Mucosa of descending colon (tissue), 3 donors: Measurements from ENCODE around the gene C14orf132. TPM values are rescaled to one million over a fixed set of nuclear protein-coding genes. Genes with fewer than 3 reads are reported as not detected.

Experiments
- ATAC-seq: fragments of 200-7000 bp; cut with Tn5 transposase; one replicate; pipeline ENCODE4 v1.9.1; 2020; ENCODE audit warnings: mild to moderate bottlenecking, moderate library complexity
- DNase-seq, 3 donors: peaks; one replicate each; pipeline ENCODE4 v3.0.0-alpha.2; 2020
- H3K36me3 ChIP-seq: fragments of 200-600 bp; one replicate; pipeline ENCODE4 v1.8.0; 2021; ENCODE audit warnings: low read depth, mild to moderate bottlenecking
- H3K4me1 ChIP-seq: fragments of 200-600 bp; one replicate; pipeline ENCODE4 v1.8.0; 2021; ENCODE audit warnings: low read depth, mild to moderate bottlenecking
- H3K4me3 ChIP-seq: fragments of 200-600 bp; one replicate; pipeline ENCODE4 v1.8.0; 2021; ENCODE audit warnings: mild to moderate bottlenecking
- H3K9me3 ChIP-seq: fragments of 200-600 bp; one replicate; pipeline ENCODE4 v1.8.0; 2021; ENCODE audit warnings: mild to moderate bottlenecking
- intact Hi-C, 2 donors: fragments of 100-400 bp; cut with DNase I in 1 of 2; cut with micrococcal nuclease in 1 of 2; formaldehyde crosslinking; loops; one replicate each; pipeline versions ENCODE4 v1.11.0 to v1.11.1; 2022; cut with DNase I, micrococcal nuclease
- total RNA-seq, 3 donors: library from RNA; stranded (reverse); fragmentation: NEBNext Ultra II Directional in 2 of 3; extraction: Animal tissue kit (Norgen Biotek cat#: 25700) in 2 of 3; gene quantifications; one replicate each; pipeline versions ENCODE4 v1.2.1 to v1.2.4, GENCODE V29; 2021 to 2023
- TF ChIP-seq, protein P1 (sequence below): fragments of 200-600 bp; IDR thresholded peaks from one replicate; pipeline ENCODE4 v1.8.0; 2022; ENCODE audit warnings: antibody characterized with exemption, mild to moderate bottlenecking
- donor health status: DM: no; HTN: no; CAD: no; lungs with moderate emphysema.
- donor health status: DM: no; HTN: no; CAD: no.
- donor health status: DM: no; HTN: yes; CAD: no.

The C14orf132 gene
- total RNA-seq, 3 donors from 2014 or later = 1.8 to 21.8 (median 4.9) TPM

DNA sequence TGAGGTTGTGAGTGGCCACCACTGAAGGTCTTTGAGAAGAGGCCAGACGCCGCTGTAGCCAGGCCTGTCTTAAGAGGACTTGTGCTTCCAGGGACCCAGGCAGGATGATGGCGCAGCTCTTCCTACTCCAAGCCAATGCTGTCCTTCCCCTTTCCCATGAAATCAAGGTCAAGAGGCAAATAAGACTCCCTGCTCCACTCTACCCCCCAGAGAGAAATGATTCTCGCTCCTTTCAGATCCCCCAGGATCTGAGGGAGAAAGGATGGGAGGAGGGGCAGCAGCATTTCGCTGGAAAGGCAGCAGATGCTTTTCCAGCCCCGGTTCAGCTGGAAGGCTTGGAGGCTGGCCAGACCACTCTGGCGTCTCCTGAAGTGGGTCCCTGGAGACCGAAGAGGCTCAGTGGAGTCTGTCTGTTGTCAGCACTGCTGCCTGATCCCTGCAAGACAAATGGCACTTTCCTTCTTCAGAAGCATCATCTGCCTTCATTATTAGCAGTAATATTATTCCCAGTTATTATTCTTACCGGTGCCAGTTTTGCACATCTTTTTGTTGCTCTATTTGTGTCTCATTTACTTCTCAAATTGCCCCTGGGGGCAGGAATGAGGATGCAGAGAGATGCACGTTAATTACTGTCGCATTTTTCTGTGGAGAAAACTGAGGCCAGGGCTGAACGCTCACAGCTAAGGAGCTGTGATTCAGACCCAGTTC is 51.4 kb downstream of the C14orf132 start:
- DNase-seq (peak in 2 of 3 donors; percentile 59 to 66), ATAC-seq (peak; percentile 28)
- Histone ChIP-seq H3K4me1 (no peaks in the 10 kb centered on the region), H3K4me3 (no peak overlapping the region), H3K36me3 (no peaks in the 10 kb centered on the region), H3K9me3 (no peaks in the 10 kb centered on the region)
- TF ChIP-seq, protein P1, sequence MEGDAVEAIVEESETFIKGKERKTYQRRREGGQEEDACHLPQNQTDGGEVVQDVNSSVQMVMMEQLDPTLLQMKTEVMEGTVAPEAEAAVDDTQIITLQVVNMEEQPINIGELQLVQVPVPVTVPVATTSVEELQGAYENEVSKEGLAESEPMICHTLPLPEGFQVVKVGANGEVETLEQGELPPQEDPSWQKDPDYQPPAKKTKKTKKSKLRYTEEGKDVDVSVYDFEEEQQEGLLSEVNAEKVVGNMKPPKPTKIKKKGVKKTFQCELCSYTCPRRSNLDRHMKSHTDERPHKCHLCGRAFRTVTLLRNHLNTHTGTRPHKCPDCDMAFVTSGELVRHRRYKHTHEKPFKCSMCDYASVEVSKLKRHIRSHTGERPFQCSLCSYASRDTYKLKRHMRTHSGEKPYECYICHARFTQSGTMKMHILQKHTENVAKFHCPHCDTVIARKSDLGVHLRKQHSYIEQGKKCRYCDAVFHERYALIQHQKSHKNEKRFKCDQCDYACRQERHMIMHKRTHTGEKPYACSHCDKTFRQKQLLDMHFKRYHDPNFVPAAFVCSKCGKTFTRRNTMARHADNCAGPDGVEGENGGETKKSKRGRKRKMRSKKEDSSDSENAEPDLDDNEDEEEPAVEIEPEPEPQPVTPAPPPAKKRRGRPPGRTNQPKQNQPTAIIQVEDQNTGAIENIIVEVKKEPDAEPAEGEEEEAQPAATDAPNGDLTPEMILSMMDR = no peak
- intact Hi-C loops = loop anchor here in 1 of 2 donors (10.0 kb wide), 1 partner anchor 96 kb away; no protein-coding TSS in a partner anchor

DNA sequence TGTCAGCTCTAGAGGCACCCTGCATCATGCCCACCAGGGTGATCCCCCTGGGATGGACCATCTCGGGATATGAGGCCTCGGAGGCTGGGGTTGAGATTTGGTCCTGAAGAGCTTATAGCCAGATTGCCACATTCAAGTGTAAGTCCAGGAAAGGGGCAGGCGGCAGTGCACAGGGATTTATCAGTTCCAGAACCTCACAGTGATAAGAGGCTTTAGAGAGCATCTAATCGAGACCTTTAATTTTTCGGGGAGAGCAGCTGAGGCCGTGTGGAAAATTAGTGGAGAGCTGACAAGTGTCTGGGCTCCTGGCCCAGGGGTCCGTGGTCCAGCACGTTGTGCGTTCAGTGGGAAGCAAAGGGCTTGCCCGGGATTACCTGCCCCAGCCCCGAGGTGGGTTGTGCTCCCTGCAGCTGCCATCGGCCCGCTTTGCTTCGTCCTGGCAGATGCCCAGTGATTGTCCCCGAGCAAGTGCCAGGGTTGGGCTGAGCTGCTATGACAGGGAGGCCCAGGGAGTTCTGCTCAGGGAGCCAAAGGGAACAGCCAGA is 52.1 kb downstream of the C14orf132 start:
- ATAC-seq = no peak
- H3K4me1 ChIP-seq = no peaks in the 10 kb centered on the region
- intact Hi-C loops = loop anchor here in 1 of 2 donors (10.0 kb wide), 1 partner anchor 96 kb away; no protein-coding TSS in a partner anchor

DNA sequence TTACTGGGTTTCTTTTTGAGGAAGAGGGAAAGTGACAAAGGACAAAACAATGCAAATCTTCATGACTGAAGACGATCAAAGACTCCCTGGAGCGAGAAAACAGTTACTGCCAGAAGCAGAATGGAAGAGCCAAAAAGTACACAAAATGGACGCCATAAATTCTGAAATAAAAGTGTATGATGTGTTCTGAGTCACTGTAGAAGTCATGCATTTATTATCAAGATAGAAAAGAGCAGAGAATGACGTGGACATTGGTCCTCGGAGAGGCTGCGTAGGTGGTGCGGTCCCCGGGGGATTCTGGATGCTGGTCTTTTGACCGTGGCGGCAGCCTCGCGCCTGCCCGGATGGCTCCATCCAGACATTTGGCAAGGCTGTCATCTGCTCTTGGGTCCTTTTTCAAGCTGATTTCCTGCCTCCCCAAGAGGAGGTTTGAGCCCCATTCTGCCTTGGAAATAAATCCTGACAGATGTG is 52.8 kb downstream of the C14orf132 start:
- Histone ChIP-seq H3K36me3 (no peaks in the 10 kb centered on the region), H3K4me3 (no peak overlapping the region), H3K4me1 (no peaks in the 10 kb centered on the region), H3K9me3 (no peaks in the 10 kb centered on the region)
- DNase-seq = no peak
- intact Hi-C loops = loop anchor here in 1 of 2 donors (10.0 kb wide), 1 partner anchor 97 kb away; no protein-coding TSS in a partner anchor
- no peak for ATAC-seq
- TF ChIP-seq, protein P1 = no peak

More for the DNA sequence above, 52.1 kb downstream of the C14orf132 start:
- Histone ChIP-seq H3K36me3 (no peaks in the 10 kb centered on the region), H3K9me3 (no peaks in the 10 kb centered on the region), H3K4me3 (no peak overlapping the region)
- DNase-seq = no peak
- TF ChIP-seq, protein P1 = no peak

DNA sequence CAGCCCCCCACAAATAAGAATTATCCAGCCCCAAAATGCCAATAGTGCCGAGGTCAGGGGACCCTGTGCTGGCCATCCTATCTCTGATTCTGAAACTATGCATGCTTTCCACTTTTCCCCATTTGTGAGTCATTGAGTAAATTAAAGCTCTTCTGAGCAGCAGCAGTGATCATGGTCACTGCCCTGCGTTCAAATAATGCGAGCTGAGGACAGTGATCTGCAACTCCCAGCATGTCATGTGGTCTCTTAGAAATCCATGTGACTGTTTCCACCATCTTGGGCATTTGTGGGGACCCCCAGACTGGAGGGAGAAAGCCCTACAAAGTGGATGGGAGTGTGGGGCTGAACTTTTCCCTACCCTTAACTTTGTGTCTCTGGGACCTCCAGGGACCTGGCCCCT is 53.8 kb downstream of the C14orf132 start:
- H3K9me3 ChIP-seq = no peaks in the 10 kb centered on the region
- no peaks in the 10 kb centered on the region for H3K36me3 ChIP-seq
- no peak for DNase-seq
- no peaks in the 10 kb centered on the region for H3K4me1 ChIP-seq
- no peak for ATAC-seq
- intact Hi-C loops = loop anchor here in 1 of 2 donors (10.0 kb wide), 1 partner anchor 98 kb away; no protein-coding TSS in a partner anchor
- TF ChIP-seq, protein P1 = no peak
- H3K4me3 ChIP-seq = no peak overlapping the region

DNA sequence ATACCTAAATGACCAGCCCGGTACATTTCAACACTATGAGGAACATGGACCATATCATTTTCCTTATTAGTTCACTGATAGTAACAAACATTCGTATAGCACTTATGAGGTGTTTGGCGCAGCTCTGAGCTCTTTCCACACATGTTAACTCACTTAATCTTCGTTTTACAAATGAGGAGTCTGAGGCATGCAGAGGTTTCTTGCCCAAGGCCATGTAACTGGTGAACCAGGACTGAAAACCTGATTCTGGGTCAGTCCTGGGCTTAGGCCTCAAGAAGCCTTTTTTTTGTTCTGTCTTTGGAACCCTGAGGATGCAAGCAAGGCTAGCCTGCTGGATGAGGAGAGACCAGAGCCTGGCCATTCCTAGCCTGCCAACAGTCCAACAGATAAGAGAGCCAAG is 55.0 kb downstream of the C14orf132 start:
- Histone ChIP-seq H3K9me3 (no peaks in the 10 kb centered on the region), H3K4me3 (no peak overlapping the region), H3K4me1 (no peaks in the 10 kb centered on the region), H3K36me3 (no peaks in the 10 kb centered on the region)
- TF ChIP-seq, protein P1 = no peak
- DNase-seq = no peak
- no peak for ATAC-seq
- intact Hi-C loops = loop anchor here in 1 of 2 donors (10.0 kb wide), 1 partner anchor 99 kb away; no protein-coding TSS in a partner anchor
